Natural killer cell (primary cell): ENCODE measurements around the gene EHHADH. TPM values are rescaled to one million over a fixed set of nuclear protein-coding genes. Genes with fewer than 3 reads are reported as not detected.
A peak's percentile ranks its signal among the peaks of the same experiment; 100 is the strongest.

Experiments used
- ATAC-seq, 3 donors: fragments of 150-1000 bp in 2 of 3; fragments of 200-7000 bp in 1 of 3; cut with Tn5 transposase; 1 replicate in 1 of 3; 2 replicates in 2 of 3; pipeline ENCODE4 v1.10.0; 2021; ENCODE audit warnings: mild to moderate bottlenecking in 2 of 3, moderate library complexity in 2 of 3
- DNase-seq, 2 donors: peaks; one replicate each; pipeline versions ENCODE4 v3.0.0 to v3.0.0-alpha.2; 2013 to 2021; ENCODE audit warnings: mixed read lengths in 1 of 2
- H3K27ac ChIP-seq: one replicate; pipeline ENCODE4 v1.5.1; 2013; ENCODE audit warnings: mild to moderate bottlenecking, low read length
- H3K27me3 ChIP-seq: one replicate; pipeline ENCODE4 v1.6.1; 2013; ENCODE audit warnings: low read length; ENCODE audit not compliant: control insufficient read depth, insufficient read depth
- H3K36me3 ChIP-seq: one replicate; pipeline ENCODE4 v1.6.1; 2013; ENCODE audit warnings: low read length; ENCODE audit not compliant: control insufficient read depth, insufficient read depth
- H3K4me1 ChIP-seq: one replicate; pipeline ENCODE4 v1.6.1; 2013; ENCODE audit warnings: low read length; ENCODE audit not compliant: control insufficient read depth, insufficient read depth
- H3K4me3 ChIP-seq: one replicate; pipeline ENCODE4 v1.5.1; 2013; ENCODE audit warnings: low read length
- H3K9me3 ChIP-seq: one replicate; pipeline ENCODE4 v1.6.1; 2013; ENCODE audit warnings: low read length; ENCODE audit not compliant: control insufficient read depth, insufficient read depth
- H3K27ac Mint-ChIP-seq, 2 donors: one replicate each; pipeline ENCODE4 v1.8.0; 2022; ENCODE audit warnings: mild to moderate bottlenecking in 2 of 2, mixed read lengths in 2 of 2, moderate library complexity in 1 of 2
- H3K27me3 Mint-ChIP-seq, 2 donors: one replicate each; pipeline ENCODE4 v1.8.0; 2022; ENCODE audit warnings: low read depth in 2 of 2, mixed read lengths in 2 of 2
- H3K36me3 Mint-ChIP-seq: one replicate; pipeline ENCODE4 v1.8.0; 2022; ENCODE audit warnings: mixed read lengths
- H3K4me1 Mint-ChIP-seq, 2 donors: one replicate each; pipeline ENCODE4 v1.8.0; 2022; ENCODE audit warnings: mixed read lengths in 2 of 2
- H3K4me3 Mint-ChIP-seq: one replicate; pipeline ENCODE4 v1.8.0; 2022; ENCODE audit warnings: mild to moderate bottlenecking, moderate library complexity, mixed read lengths
- H3K9me3 Mint-ChIP-seq, 2 donors: one replicate each; pipeline ENCODE4 v1.8.0; 2022; ENCODE audit warnings: mixed read lengths in 2 of 2
- CTCF ChIP-seq: fragments of 200-600 bp; IDR thresholded peaks from one replicate; pipeline ENCODE4 v1.8.0; 2022; ENCODE audit warnings: antibody characterized with exemption
- WGBS: methylation state at CpG from one replicate; pipeline ENCODE4 v1.1.7; 2013; ENCODE audit warnings: missing lambda C conversion rate; ENCODE audit not compliant: insufficient coverage; 5-methylcytosine and 5-hydroxymethylcytosine counted together
- intact Hi-C: fragments of 100-400 bp; cut with micrococcal nuclease; formaldehyde crosslinking; loops from one replicate; pipeline ENCODE4 v1.14.2; 2022
- total RNA-seq, 4 donors: library from RNA; stranded (reverse); fragments of 120-200 nt in 1 of 4; gene quantifications; one replicate each; pipeline versions ENCODE4 v1.2.3 to v1.2.4, GENCODE V29; 2013 to 2022

The EHHADH gene
- total RNA-seq, 3 donors from 2014 or later (not counting 1 experiment from before 2014, with no cell fraction given) = 0.58 to 1.1 (median 0.64) TPM

DNA sequence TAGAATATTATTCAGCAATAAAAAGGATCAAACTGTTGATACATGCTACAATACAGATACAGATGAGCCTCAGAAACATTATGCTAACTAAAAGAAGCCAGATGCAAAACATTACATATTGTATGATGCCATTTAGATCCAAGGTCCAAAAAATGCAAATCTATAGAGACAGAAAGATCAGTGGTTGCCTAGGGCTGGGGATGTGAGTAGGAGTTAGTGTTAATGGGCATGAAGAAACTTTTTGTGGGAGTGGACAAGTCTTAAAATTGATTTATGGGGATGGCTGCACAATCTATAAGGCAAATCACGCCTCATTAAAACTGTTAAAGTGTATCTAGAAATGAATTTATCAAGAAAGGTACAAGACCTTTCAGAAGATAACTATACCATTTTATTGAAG is 45.0 kb downstream of the EHHADH start:
- ATAC-seq = no peak
- intact Hi-C loops = no loop called here
- Mint-ChIP-seq H3K27ac (no peak overlapping the region), H3K9me3 (no peaks in the 10 kb centered on the region), H3K4me3 (no peak overlapping the region), H3K4me1 (no peaks in the 10 kb centered on the region), H3K27me3 (no peaks in the 10 kb centered on the region), H3K36me3 (no peaks in the 10 kb centered on the region)
- no peak for DNase-seq
- Histone ChIP-seq H3K27ac (no peak overlapping the region), H3K27me3 (no peaks in the 10 kb centered on the region), H3K36me3 (no peaks in the 10 kb centered on the region), H3K4me3 (no peak overlapping the region), H3K4me1 (no peaks in the 10 kb centered on the region), H3K9me3 (no peaks in the 10 kb centered on the region)
- no peak for TF ChIP-seq CTCF
- WGBS = no CpG with 5 or more reads among the region's 1 CpG

DNA sequence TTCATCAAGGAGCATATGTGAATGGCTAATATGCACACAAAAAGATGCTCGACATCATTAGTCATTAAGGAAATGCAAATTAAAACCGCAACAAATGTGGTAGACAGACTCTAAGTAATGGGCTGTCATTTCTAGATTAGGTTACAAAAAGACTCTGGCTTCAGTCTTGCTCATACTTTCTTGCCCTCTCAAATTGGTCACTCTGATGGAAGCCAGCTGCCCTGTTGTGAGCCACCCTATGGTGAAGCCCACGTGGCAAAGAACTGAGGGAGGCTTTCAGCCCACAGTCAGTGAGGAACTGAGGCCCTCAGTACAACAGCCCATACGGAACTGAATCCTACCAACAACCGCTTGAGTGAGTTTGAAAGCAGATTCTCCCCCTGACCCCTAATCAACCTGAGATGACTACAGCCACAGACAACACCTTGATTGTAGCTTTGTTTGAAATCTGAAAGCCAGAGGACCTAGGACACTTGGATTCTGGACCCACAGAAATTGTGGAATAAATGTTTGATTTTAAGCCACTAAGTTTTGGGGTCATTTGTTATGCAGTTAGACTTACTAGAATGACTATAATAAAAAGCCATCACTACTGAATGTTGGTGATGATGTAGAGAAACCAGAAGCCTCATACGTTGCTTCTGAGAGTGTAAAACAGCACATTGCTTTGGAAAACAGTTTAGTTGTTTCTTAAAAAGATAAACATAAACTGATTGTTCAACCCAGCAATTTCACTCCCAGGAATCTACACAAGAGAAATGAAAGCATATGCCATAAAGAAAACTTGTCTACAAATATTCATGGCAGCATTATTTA is 45.7 kb downstream of the EHHADH start:
- H3K27ac Mint-ChIP-seq = no peak overlapping the region
- Histone ChIP-seq H3K27ac (no peak overlapping the region), H3K36me3 (no peaks in the 10 kb centered on the region), H3K9me3 (no peaks in the 10 kb centered on the region), H3K4me3 (no peak overlapping the region), H3K27me3 (no peaks in the 10 kb centered on the region), H3K4me1 (no peaks in the 10 kb centered on the region)
- ATAC-seq (peak in 1 of 3 donors; percentile 27), DNase-seq (no peak)
- intact Hi-C loops = no loop called here
- H3K9me3 Mint-ChIP-seq = no peaks in the 10 kb centered on the region
- no peaks in the 10 kb centered on the region for H3K27me3 Mint-ChIP-seq
- no peaks in the 10 kb centered on the region for H3K4me1 Mint-ChIP-seq
- no peak overlapping the region for H3K4me3 Mint-ChIP-seq
- TF ChIP-seq CTCF = no peak
- no peaks in the 10 kb centered on the region for H3K36me3 Mint-ChIP-seq
- WGBS = 75% methylated on average over 5 of the region's 6 CpGs

- intact Hi-C loops = no loop called here
- Histone ChIP-seq H3K9me3 (no peaks in the 10 kb centered on the region), H3K27ac (no peak overlapping the region), H3K36me3 (no peaks in the 10 kb centered on the region), H3K27me3 (no peaks in the 10 kb centered on the region), H3K4me1 (no peaks in the 10 kb centered on the region), H3K4me3 (no peak overlapping the region)
- DNase-seq (no peak), ATAC-seq (no peak)
- no peak overlapping the region for H3K4me3 Mint-ChIP-seq
- H3K9me3 Mint-ChIP-seq = no peaks in the 10 kb centered on the region
- H3K4me1 Mint-ChIP-seq = no peaks in the 10 kb centered on the region
- 85% methylated on average over 1 of the region's 2 CpGs for WGBS
- no peaks in the 10 kb centered on the region for H3K36me3 Mint-ChIP-seq
- no peak overlapping the region for H3K27ac Mint-ChIP-seq
- no peak for TF ChIP-seq CTCF
- no peaks in the 10 kb centered on the region for H3K27me3 Mint-ChIP-seq
Observed at GRCh38 chr3:185207481-185207880, 46.4 kb downstream of the EHHADH start.

GRCh38 chr3:185205865-185206264 is 48.0 kb downstream of the EHHADH start:
- no peaks in the 10 kb centered on the region for H3K27me3 ChIP-seq
- no peaks in the 10 kb centered on the region for H3K27me3 Mint-ChIP-seq
- no peak overlapping the region for H3K4me3 ChIP-seq
- H3K4me1 ChIP-seq = no peaks in the 10 kb centered on the region
- TF ChIP-seq CTCF = no peak
- H3K4me1 Mint-ChIP-seq = no peaks in the 10 kb centered on the region
- no peaks in the 10 kb centered on the region for H3K36me3 Mint-ChIP-seq
- no peaks in the 10 kb centered on the region for H3K9me3 Mint-ChIP-seq
- no peak for DNase-seq
- H3K4me3 Mint-ChIP-seq = no peak overlapping the region
- intact Hi-C loops = no loop called here
- no peak for ATAC-seq
- no peaks in the 10 kb centered on the region for H3K36me3 ChIP-seq
- H3K27ac ChIP-seq = no peak overlapping the region
- H3K9me3 ChIP-seq = no peaks in the 10 kb centered on the region
- no peak overlapping the region for H3K27ac Mint-ChIP-seq
- WGBS = 78% methylated on average over 6 of the region's 7 CpGs
